ENCODE data around the gene TREX2.

Gene TREX2

DNA sequence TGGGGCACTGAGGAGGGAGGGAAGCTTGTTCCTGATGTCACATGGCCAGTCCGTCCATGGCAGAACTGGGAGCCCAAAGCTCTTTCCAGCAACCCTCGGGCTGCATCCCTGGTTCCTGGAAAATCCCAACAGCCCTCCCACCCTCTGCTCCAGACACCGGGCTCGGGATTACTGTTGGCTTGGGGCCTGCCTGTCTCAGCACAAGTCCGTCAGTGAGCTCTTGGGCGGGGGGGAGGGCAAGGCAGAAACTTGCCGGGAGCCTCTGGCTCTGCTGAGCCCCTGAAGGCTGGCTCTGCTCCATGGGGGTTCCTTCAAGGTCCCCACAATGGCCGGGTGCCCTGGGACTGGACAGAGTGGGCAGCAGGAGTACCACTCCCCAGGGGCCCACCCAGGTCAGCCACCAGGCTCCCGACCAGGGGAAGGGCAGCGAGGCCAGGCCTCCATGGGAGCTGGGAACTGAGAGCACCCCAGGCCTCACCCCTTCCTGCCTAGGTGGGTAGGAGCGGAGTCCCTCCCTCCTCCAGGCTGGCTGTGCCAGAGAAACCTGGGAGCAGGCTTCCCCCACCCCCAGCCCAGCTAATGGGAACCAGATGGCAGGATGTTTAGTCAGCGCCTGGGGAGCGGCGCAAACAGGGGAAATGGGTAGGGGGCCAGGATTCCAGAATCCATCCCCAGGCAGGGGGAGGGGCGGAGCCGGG is 31.0 kb upstream of the TREX2 start:
- DNase-seq (ENCODE audit: low read depth) = no peak
- H3K4me3 ChIP-seq (ENCODE audit: low read depth, low read length) = no peak overlapping the region
- TF ChIP-seq, protein P1, sequence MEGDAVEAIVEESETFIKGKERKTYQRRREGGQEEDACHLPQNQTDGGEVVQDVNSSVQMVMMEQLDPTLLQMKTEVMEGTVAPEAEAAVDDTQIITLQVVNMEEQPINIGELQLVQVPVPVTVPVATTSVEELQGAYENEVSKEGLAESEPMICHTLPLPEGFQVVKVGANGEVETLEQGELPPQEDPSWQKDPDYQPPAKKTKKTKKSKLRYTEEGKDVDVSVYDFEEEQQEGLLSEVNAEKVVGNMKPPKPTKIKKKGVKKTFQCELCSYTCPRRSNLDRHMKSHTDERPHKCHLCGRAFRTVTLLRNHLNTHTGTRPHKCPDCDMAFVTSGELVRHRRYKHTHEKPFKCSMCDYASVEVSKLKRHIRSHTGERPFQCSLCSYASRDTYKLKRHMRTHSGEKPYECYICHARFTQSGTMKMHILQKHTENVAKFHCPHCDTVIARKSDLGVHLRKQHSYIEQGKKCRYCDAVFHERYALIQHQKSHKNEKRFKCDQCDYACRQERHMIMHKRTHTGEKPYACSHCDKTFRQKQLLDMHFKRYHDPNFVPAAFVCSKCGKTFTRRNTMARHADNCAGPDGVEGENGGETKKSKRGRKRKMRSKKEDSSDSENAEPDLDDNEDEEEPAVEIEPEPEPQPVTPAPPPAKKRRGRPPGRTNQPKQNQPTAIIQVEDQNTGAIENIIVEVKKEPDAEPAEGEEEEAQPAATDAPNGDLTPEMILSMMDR (IDR thresholded peaks at IDR 0.05; ENCODE audit: low read depth, low read length, missing control alignments) = no peak

DNA sequence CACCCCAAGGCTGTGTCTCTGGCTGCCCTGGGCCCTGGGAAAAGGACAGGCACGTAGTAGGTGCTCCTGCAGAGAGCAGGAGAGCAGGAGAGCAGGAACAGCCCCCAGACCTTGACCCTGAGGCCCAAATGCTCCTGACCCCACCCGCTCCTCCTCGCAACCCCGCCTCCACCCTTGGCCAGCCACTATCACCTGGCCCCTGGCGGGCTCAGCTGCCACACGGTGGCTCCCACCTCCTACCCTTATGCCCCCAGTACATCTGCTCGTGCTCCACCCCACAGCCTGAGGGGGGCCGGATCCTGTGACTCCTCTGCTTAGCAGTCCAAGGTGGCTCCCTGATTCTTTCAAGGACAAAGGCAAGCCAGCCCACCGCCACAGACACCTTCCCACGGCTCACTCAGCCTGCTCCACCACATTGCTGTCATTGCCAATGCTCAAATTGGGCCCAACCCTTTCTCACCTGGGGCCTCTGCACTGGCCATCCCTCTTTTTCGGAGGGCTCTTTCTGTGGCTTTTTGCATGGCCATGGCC is 30.0 kb upstream of the TREX2 start:
- TF ChIP-seq, protein P1 (IDR thresholded peaks at IDR 0.05; ENCODE audit: low read depth, low read length, missing control alignments) = no peak
- no peak overlapping the region for H3K4me3 ChIP-seq (ENCODE audit: low read depth, low read length)
- no peak for DNase-seq (ENCODE audit: low read depth)

DNA sequence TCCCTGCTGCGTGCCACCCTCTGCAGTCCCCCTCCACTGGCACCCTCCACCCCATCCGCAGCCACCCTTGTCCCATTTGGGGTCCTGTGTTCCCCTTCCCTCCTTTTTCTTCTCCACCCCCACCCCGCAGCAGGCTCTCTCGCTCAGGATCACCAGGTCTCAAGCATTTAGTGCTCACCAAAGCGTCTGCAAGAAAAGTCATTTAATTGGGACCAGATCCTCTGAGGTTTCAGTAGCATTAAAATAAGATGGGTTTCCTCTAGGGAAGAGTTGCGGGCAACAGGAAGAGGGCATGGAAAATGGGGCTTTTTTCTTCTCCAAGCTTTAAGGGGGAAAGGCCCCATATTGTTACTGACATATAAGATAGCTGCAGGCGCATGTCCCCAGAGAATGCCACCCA is 29.4 kb upstream of the TREX2 start:
- no peak overlapping the region for H3K4me3 ChIP-seq (ENCODE audit: low read depth, low read length)
- TF ChIP-seq, protein P1 (IDR thresholded peaks at IDR 0.05; ENCODE audit: low read depth, low read length, missing control alignments) = no peak
- DNase-seq (ENCODE audit: low read depth) = no peak

DNA sequence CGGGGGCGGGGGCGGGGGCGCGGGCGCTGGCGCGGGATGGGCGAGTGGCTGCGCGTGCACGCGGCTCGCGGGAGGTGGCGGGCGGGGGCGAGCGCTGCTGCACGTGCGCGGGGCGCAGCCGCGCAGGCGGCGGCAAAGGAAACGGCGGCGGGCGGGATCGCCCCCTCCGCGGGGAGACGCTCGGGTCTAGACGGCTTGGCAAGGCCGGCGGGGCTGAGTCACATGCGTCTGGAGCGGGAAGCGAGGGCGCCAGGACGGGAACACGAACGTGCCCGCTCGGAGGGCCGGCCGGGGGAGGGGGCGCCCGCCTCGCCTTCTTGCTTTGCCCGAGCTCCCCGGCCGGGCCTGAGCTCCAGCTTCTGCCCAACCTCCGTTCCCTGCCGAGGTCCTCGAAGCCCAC is 28.9 kb upstream of the TREX2 start:
- no peak overlapping the region; the same call in 1 of the 2 replicates for H3K4me3 ChIP-seq (ENCODE audit: low read depth, low read length)
- no peak for DNase-seq (ENCODE audit: low read depth)
- TF ChIP-seq, protein P1 (IDR thresholded peaks at IDR 0.05; ENCODE audit: low read depth, low read length, missing control alignments) = no peak

DNA sequence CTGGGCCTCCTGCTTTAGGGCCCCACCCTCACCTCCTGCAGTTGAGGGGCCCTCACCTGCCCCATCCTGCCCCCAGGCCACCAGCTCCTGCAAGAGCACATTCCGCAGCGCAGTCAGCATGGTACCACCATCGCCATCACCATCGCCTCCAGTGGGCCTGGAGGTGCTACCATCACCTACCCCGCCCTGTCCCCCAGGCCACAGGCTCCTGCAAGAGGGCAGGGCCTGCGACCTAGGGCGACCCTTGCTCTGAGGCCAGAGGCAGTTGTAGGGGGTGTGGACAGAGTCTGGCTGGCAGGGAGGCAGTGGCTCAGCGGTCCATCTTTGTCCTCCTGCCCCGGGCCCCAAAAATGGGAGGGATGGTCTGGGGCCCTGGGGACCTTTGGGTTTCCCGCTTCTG is 28.4 kb upstream of the TREX2 start:
- DNase-seq (ENCODE audit: low read depth) = no peak
- TF ChIP-seq, protein P1 (IDR thresholded peaks at IDR 0.05; ENCODE audit: low read depth, low read length, missing control alignments) = no peak
- no peak overlapping the region for H3K4me3 ChIP-seq (ENCODE audit: low read depth, low read length)

DNA sequence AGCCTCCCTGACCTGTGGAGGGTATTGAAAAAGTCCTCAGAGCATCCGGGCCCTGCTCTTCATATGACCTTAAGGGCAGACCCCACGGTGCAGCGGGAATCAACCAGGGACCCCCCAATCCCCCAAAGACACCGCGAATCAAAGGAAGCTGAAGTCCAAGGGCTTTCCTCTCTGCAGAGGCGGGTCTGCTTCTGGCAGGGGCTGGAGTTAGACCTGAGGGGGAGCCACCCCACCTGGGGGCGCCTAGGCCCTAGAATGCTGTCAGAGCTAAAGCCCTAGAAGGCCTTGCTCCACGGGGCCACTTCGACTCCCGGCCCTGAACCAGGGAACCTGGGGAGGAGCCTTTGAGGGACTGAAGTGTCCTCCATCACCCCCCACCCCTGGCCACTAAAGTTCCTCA is 27.3 kb upstream of the TREX2 start:
- TF ChIP-seq, protein P1 (IDR thresholded peaks at IDR 0.05; ENCODE audit: low read depth, low read length, missing control alignments) = no peak
- no peak for DNase-seq (ENCODE audit: low read depth)
- H3K4me3 ChIP-seq (ENCODE audit: low read depth, low read length) = no peak overlapping the region

Measured in GM12864 (cell line).